GM04504 (cell line): ENCODE measurements around the gene CBFA2T3.
"Not testable (repeated sequence)": the region's sequence is repeated elsewhere in the genome, so short reads cannot be mapped to it uniquely, and the experiment has no call there.

Experiments used
- DNase-seq: peaks from one replicate; pipeline ENCODE4 v3.0.0-alpha.2; 2012; ENCODE audit warnings: low read depth

CBFA2T3 gene

DNA sequence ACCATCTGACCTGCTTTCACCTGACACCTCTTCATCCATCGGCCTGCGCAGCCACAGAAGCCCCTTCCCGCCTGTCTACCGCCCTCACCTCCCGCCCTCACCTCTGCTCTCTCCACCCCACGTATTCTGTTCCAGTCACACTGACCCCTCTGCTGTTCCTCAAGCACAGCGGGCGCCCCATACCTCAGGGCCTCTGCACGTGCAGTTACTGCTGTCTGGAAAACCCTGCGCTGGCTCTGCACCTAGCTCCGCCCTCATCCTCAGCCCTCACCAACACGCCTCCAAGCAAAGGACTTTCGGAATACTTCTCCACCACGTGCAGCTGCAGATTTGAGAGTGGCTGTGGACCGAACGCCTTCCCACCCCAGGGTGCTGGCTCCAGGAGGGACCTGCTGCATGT lies 85.9 kb downstream of the CBFA2T3 start:
- no peak for DNase-seq

DNA sequence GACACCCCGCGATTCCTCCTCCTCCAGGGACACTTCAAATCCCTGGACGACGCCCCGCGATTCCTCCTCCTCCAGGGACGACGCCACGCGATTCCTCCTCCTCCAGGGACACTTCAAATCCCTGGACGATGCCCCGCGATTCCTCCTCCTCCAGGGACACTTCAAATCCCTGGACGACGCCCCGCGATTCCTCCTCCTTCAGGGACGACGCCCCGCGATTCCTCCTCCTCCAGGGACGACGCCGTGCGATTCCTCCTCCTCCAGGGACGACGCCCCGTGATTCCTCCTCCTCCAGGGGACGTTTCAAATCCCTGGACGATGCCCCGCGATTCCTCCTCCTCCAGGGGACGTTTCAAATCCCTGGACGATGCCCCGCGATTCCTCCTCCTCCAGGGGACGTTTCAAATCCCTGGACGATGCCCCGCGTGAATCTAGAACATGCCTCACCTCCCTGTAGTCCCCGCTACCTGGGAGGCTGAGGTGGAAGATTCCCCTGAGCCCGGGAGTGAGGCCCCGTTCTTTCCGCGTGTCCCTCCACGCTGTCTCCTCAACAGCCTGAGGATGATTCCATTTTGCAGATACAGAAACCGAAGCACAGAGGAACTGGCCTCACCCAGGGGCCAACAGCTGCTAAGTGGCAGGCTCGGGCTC lies 87.2 kb downstream of the CBFA2T3 start:
- DNase-seq = not testable (repeated sequence)

DNA sequence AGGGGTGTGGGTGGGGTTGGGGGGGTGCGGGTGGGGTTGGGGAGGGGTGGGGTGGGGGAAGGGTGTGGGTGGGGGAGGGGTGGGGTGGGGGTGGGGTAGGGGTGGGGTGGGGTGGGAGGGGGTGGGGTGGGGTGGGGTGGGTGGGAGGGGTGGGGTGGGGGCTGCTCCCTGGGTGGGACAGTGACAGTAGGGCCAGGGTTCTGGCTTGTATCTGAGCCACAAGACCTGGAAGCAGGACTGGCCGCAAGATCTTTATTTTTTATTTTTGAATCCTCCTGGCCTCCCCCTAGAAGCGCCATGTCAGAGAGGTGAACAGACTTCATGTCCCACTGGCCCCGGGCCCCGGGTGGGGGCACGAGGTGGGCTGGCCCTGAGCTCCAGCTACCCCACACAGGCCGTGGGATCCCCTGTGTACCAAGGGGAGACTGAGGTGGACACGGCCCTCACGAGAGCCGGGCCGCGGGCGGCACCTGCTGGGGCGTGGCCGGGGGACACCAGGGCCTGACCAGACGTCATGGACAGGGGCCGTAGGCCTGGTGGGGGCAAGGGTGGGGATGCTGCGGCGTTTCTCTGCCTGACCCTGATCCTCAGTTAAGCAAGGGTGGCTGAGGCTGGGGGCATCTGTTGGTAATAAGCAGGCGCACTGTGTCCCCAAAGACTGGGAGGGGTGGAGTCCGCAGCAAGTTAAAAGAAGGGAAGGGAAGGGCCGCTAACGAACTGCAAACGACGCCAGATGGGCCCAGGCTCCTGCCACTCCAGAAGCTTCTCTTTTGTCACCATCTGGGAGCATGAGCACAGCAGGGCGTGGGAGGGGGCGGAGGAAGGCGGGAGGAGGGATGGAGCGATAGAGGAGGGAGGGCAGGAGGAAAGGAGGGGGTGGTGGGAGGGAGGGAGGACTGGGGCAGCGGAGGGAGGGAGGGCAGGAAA lies 88.3 kb downstream of the CBFA2T3 start:
- no peak for DNase-seq

DNA sequence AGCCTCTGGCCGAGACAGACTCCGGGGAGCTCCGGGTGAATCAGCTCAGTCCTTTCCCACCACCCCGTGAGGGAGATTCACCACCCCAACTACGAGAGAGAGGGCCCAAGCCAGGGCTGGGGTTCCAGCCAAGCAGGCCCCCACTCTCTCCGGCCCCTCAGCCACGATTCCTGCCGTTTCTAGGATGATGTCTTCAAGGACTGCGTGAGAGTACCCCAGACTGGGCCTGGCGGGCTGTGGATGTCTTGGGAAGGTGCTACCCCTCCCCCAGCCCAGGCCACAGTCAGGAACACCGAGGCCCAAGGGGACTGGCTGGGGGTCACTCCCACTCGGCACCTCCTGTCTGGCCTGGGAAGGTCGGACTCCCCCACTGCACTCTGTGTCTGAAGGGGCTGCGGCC lies 89.0 kb downstream of the CBFA2T3 start:
- DNase-seq = no peak

DNA sequence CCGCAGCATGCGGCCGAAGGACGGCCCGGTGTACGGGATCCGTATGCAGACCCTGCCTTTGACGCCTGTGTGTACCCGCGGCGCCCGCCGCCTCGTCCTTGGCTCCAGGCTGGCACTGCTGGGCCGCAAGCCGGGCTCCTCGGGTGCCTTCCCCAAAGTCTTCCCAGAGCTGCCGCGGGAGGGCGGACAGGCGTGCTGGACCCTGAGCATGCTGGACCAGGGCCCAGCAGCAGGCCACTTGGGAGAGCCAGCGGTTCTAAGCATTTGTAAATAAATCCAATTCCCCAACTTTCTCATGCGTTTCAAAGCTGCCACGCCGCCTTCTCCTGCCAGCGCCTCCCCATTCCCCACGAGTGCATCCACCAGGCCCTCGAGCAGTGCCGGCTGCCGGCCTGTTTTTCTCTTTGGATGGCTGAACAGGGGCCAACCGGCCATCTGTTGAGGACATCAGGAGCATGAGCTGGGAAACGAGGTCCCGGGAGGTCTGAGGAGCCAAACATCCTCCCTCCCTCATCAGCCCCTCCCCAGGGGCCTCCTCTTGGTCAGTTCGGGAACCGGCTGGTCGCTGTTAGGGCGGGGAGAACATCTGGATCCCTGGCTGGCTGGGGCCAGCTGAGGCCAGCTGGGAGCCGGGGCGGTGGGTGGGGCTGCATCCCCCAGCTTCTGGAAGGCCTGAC lies 90.0 kb downstream of the CBFA2T3 start:
- peak; percentile 31 for DNase-seq

DNA sequence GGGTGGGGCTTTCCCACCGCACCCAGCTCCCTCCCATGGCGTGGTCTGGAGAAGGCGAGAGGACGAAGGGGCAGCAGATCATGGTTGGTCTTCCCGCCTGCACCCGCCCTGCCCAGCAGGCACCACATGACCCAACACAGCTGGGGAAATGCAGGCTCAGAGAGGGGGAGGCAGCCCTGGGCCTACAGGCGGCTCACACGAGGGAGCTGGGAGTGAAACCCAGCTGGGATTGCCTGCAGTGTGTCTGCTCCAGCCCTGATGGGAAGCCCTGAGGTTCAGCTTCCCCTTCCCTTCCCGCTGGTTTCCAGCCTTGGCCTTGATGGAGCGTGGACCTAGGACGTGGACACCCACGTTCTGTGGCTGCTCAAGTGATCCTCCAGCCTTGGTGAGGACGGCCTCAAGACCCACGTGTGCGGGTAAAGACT lies 90.6 kb downstream of the CBFA2T3 start:
- DNase-seq = no peak

DNA sequence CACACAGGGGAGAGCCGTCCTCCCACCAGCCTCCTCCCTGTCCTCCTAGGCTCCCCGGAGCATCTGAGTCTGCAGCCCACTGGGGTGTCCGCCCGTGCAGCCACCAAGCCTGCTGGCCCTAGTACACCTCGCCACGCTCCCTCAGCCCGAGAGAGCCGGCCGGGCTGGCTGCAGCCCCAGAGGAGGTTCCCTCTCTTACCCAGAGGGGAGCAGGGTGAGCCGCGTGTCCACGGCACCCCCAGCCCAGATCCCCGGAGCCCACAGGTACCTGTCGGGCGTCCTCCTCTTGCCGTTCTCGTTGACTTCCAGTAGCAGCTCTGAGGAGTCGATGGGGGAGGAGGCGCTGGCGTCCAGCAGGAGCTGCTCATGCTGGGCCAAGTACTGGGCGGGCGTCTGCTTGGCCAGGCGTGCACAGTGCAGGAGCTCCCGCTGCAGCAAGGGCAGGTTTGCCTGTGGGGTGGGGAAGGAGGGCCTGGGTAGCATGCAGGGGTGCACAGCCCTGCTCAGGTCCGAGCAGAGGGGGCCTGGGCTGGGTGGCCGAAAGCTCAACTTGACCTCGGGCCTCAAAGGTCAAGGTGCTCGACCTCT lies 91.2 kb downstream of the CBFA2T3 start:
- no peak for DNase-seq

DNA sequence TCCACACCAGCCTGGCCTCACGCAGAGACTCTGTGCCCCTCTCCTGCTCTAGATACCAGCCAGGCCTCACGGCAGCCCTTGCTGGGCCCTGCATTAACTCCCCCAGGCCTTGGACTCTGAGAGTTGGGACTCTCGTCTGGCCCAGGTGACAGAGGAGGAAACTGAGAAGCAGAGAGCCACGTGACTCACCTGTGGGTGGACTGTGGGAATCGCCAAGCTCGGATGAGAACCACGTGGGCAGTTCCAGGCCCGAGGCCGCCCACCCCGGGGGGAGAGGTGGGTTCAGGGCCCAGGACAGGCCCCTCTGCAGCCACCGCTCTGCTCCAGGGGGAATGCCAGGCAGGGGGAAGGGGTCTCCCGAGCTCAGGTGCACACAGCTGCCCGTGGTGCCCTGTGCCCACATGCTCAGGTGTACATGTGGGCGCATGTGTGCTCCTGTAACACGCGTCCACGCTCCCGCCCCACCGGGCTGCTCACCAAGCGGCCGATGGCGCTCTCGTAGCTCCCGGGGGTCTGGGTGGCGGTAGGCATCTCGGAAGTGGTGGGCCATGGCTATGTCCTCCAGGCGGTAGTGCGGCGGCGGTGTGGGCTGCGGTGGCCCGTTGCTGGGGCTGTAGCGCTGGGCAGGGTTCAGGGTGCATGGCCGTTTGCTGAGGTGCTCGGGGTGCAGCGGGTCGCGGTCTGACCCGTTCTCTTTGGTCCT lies 92.3 kb downstream of the CBFA2T3 start:
- DNase-seq = no peak

DNA sequence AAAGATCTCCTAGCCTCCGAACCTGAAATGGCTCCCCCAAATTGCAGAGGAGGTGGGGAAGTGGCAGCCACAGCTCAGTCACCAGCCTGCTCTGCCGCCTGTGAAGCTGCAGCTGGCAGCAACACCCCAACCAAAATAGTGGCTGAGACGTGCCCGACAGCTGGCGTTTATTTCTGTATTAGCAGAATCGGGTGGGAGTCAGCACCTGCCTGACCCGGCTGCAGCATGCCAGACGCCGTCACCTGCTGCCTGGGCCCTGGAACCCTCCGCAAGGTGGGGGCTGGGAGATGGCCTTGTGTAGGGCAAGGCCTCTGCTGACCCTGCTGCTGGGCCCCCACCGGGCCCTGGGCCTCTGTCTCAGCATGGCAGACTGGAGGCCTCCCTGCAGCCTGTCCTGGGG lies 93.1 kb downstream of the CBFA2T3 start:
- no peak for DNase-seq

DNA sequence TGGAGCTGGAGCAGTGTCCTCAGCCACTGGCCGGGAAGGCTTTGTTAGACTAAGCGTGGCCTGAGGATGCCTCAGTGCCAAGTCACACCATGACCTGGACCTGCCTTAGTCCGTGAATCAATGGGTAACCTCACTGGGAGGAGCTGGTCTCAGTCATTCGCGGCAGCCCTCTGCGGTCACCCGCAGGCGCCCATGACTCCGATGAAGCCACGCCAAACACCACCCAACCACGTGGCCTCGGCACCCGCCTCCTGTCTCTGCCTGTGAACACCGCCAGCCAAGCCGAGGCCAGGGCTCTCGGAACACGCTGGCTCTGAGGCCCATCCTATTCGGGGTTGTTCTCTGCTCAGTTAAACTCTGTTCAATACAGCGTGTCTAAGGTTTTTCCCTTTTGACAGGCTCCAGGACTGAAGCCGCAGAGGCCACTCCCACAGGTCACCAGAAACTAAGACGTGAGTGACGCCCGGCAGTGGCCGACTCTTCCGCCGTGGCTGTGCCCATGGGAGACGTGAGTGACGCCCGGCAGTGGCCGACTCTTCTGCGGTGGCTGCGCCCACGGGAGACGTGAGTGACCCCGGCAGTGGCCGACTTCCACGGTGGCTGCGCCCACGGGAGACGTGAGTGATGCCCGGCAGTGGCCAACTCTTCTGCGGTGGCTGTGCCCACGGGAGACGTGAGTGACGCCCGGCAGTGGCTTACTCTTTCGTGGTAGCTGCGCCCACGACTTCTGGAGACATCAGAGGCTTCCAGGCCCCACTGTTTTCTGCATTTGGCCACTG lies 93.7 kb downstream of the CBFA2T3 start:
- no peak for DNase-seq

DNA sequence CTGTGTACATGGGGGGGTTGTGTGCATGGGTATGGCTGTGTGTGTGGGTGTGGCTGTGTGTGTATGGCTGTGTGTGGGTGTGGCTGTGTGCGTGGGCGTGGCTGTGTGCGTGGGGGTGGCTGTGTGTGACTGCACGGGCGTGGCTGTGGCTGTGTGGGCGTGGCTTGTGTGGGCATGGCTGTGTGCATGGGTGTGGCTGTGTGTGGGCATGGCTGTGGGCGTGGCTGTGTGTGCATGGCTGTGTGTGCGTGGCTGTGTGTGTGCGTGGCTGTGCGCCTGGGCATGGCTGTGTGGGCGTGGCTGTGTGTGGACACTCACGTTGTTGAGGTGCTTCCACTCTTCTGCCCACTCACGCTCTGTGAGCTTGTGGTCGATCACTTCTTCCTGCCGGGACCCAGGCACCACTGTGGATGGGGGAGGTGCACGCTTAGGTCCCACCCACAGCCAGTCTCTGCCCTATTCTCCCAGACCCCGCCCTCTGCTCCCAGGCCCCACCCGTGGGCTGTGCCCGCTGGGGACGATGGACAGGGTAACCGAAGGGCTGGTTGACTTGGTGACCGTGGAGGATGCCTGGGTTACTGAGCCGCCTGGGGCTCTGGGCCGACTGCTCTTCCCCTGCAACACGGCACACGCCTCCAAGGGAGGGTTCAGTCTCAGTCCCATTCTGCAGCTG lies 94.5 kb downstream of the CBFA2T3 start:
- DNase-seq = no peak

DNA sequence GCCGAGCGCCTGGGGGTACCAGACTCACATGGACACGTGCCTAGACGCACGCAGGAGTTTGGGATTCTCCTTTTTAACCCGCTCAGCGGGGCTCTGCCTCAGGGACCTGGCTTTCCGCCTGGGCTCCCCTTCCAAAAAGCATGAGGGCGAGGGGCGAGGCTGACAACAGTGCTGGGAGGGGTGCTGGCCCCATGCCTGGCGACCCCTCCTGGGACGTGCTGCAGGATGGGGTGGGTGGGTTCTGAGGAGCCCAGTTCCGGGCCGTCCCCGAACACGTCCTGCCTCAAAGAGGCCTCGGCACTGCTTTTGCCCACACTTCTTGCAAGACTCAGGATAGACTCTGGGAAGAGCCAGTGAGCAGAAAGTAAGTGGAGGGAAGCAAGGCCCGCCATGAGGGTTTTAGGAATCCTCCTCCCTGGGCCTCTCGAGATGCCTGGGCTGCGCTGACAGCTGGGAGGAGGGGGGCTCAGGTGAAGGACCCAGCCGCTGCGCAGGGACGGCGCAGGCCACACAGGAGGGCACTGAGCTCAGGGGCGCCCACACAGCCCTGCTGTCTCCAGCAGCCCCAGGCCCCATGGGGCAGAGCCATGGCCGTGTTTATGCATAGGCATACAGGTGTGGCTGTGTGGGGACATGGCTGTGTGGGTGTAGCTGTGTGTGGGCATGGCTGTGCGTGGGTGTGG lies 95.2 kb downstream of the CBFA2T3 start:
- DNase-seq = no peak

DNA sequence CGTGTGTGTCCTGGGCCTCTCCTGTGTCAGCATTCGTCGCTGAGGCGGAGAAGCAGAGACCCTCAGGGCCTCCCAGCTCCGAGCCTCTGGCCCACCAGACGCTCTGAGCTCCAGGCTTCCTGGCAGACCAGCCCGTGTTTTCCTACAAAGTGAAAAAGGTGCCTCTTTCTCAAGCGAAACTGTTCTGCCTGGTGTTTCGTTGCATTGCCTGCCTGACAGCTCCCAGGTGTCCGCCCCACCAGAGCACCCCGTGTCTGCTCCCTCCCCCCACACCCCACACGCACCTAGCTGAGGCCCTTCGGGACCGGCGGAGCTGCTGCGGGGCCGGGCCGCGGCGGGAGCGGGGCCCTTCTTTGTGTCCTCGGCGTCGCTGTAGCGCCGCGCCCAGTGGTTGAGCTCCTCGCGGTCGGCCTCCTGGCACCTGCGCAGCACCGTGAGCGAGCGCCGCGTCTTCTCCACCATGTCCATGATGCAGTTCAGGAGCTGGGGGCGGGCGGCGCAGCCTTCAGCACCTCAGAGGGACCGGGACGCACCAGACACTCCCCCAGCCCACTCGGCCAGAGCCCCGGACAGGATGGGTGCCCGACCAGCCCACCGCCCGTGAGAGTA lies 95.9 kb downstream of the CBFA2T3 start:
- DNase-seq = no peak

DNA sequence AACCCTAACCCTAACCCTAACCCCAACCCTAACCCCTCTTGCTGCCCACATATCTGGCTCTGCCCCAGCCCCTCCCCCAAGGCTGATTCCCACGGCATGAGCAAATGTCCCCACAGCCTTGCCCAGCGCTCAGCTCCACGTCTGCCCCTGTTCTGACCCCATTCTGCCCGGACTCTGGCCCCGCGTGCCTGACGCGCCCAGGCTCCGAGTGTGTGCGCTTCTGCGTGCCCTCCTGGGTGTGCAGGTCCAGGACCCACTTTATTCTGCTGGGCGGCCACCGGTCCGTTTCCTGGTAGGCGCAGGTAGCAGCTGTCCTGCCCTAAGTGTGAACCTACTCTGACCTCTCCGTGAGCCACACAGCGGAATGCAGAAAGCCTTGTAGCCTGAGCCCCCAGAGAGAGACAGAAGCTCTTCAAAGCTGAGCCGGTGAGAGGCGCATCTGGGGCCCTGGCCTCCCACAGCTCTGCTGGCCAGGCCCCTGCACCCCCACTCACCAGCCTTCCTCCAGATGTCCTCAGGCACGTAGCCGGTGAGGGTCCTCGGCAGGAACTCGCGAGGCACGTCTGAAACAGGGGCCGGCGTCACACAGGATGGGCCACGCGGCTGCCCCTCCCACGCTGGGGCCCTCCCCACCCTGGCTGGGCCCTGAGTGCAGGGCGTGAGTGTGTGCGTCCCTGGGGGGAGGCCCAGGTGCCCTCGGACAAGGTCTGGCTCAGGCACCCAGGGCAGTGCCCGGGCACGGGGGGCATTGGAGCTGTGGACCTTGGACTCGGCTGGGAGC lies 96.6 kb downstream of the CBFA2T3 start:
- no peak for DNase-seq

DNA sequence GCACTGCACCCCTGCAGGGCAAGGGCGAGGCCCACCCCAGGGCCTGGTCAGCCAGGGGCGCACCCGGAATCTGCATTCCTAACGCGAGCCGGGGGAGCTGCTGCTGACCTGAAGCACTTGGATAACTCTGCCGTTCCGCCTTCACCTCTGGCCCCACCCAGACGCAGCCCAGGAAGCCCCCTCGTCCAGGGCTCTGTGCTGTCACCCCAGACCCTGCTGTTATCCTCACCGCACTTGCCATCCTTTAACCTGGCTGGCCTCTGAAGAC lies 97.3 kb downstream of the CBFA2T3 start:
- no peak for DNase-seq

DNA sequence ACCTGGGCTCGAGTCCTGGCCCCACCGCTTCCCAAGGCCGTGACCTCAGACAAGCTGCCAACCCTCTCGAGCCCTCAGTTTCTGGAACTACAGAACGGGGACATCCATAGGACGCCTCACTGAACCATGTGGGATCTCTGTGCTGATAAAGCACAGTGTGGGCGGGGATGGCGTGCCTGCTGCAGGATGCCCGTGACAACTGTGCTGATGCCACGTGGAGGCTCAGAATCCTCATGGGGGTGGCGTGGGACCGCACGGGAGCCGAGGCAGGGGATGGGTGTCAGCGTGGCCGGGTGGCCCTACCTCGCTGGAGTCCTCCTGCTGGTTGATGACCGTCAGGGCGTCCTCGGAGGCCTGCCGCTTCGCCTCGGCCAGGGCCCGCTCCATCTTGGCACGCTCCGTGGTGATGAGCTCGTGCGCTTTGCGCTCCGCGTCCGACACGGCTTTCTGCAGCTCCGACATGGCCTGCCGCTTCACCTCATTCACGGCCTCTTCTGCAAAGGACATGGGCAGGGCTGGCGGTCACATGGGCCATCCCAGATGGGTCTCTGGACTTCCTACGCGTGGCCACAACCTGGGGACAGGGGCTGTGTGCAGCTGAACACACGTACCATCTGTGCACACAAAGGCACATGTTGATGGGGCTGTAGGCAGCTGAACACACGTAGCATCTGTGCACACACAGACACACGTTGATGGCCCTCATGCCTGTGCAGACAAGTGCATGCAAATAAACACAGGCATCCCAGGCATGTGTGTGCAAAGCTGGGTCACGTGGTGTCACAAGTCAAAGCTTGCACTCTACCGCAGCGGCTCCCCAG lies 97.8 kb downstream of the CBFA2T3 start:
- DNase-seq = no peak

DNA sequence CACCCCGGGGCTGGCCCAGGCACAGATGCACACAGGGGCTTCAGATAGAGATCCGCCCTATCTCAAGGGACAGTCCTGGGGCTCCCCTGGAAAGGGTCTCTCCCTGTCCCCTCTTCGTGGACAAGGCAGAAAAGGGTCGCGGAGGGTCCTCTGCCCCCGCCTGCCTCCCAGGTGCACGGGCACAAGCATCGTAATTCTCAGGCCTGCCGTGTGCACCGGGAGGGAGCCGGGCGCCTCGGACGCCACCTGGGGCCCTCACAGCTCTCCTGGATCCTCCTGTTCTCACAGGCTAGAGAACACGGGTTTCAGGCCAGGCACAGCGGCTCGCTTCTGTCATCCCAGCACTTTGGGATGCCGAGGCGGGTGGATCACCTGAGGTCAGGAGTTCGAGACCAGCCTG lies 98.7 kb downstream of the CBFA2T3 start:
- no peak for DNase-seq
